ENCODE measurements around the gene NSD1. TPM values are rescaled to one million over a fixed set of nuclear protein-coding genes. Genes with fewer than 3 reads are reported as not detected.

Gene NSD1
- total RNA-seq, 1 donor from 2014 or later: 178 TPM

DNA sequence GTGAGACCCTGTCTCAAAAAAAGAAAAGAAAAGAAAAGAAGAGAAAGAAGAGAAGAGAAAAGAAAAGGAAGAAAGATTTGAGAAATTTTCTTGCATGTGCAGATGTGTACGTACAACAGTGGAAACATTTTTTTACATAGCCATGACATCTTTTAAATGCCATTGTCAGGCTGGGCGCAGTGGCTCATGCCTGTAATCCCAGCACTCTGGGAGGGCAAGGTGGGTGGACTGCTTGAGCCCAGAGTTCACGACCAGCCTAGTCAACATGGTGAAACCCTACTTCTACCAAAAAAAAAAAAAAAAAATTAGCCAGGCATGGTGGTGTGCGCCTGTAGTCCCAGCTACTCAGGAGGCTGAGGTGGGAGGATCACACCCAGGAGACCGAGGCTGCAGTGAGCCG lies 211.3 kb downstream of the NSD1 start:
- H3K27ac Mint-ChIP-seq: no peak overlapping the region
- no peaks in the 10 kb centered on the region for H3K27me3 Mint-ChIP-seq
- H3K36me3 Mint-ChIP-seq (ENCODE audit: insufficient read depth): peaks cover 13% of the 10 kb centered on the region
- H3K4me1 Mint-ChIP-seq (ENCODE audit: low read depth): peaks cover 9% of the 10 kb centered on the region
- no peak for DNase-seq (ENCODE audit: low spot score, unreplicated experiment)
- no peaks in the 10 kb centered on the region for H3K9me3 Mint-ChIP-seq (ENCODE audit: low read depth)
- TF ChIP-seq, protein P1, sequence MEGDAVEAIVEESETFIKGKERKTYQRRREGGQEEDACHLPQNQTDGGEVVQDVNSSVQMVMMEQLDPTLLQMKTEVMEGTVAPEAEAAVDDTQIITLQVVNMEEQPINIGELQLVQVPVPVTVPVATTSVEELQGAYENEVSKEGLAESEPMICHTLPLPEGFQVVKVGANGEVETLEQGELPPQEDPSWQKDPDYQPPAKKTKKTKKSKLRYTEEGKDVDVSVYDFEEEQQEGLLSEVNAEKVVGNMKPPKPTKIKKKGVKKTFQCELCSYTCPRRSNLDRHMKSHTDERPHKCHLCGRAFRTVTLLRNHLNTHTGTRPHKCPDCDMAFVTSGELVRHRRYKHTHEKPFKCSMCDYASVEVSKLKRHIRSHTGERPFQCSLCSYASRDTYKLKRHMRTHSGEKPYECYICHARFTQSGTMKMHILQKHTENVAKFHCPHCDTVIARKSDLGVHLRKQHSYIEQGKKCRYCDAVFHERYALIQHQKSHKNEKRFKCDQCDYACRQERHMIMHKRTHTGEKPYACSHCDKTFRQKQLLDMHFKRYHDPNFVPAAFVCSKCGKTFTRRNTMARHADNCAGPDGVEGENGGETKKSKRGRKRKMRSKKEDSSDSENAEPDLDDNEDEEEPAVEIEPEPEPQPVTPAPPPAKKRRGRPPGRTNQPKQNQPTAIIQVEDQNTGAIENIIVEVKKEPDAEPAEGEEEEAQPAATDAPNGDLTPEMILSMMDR (IDR thresholded peaks at IDR 0.05; ENCODE audit: unreplicated experiment): no peak
- H3K4me3 Mint-ChIP-seq (ENCODE audit: low read depth): no peak overlapping the region

DNA sequence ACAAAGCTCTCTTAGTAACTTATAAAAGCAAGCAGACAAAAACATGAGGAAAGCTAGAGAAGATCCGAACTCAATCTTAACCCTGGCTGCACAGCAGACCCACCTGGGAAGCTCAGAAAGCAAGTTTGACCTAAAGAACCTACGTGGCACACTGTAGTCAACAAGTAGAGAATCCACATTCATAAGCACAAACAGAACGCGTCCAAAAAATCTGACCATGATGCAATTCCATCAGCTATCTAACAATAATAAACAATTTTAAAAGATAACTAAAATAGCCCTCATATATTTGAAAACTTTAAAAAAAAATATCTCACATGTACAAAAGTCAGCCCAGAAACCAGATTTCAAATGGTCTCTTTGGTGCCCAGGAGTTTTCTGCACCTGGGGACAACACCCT lies 213.2 kb downstream of the NSD1 start:
- Mint-ChIP-seq H3K4me1 (ENCODE audit: low read depth) (peaks cover 18% of the 10 kb centered on the region), H3K9me3 (ENCODE audit: low read depth) (no peaks in the 10 kb centered on the region), H3K36me3 (ENCODE audit: insufficient read depth) (peaks cover 6% of the 10 kb centered on the region), H3K27ac (no peak overlapping the region), H3K4me3 (ENCODE audit: low read depth) (no peak overlapping the region), H3K27me3 (no peaks in the 10 kb centered on the region)
- no peak for DNase-seq (ENCODE audit: low spot score, unreplicated experiment)
- TF ChIP-seq, protein P1 (IDR thresholded peaks at IDR 0.05; ENCODE audit: unreplicated experiment): no peak

DNA sequence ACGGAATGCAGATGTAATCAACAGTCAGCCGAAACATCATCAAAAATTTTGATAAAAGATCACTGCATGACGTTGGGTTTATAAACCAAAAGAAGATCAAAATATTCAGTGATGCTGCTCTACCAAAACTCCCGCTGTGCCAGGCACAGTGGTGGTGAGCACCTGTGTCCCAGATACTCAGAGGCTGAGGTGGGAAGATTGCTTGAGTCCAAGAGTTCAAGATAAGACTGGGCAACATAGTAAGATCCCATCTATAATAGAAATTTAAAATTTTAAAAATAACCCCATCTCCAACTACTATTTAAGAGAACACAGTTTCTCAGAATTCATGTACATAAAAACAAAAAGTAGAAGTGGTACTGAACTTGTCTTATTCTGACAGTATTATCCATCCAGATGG lies 214.1 kb downstream of the NSD1 start:
- no peaks in the 10 kb centered on the region for H3K9me3 Mint-ChIP-seq (ENCODE audit: low read depth)

DNA sequence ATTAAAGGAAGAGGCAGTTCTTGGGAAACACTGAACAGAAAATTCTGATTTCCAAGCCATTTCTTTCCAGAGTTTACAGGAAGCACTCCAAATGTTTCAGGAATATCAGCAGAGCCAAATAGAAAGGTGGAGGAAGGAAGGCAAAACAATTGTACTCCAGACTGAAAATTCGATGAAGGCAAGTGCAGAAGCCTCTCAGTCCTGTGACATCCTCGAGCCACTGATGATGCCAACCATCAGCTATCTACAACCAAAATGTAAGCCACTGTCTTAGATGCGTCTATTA lies 215.7 kb downstream of the NSD1 start:
- Mint-ChIP-seq H3K4me1 (ENCODE audit: low read depth) (peaks cover 20% of the 10 kb centered on the region), H3K36me3 (ENCODE audit: insufficient read depth) (peaks cover 2% of the 10 kb centered on the region), H3K27ac (no peak overlapping the region), H3K4me3 (ENCODE audit: low read depth) (peak overlapping the region; percentile 25), H3K27me3 (peaks cover 2% of the 10 kb centered on the region), H3K9me3 (ENCODE audit: low read depth) (no peaks in the 10 kb centered on the region)
- no peak for DNase-seq (ENCODE audit: low spot score, unreplicated experiment)
- TF ChIP-seq, protein P1 (IDR thresholded peaks at IDR 0.05; ENCODE audit: unreplicated experiment): no peak

More for the DNA sequence above, 214.1 kb downstream of the NSD1 start:
- Mint-ChIP-seq H3K4me3 (ENCODE audit: low read depth) (no peak overlapping the region), H3K27me3 (no peaks in the 10 kb centered on the region), H3K27ac (no peak overlapping the region), H3K4me1 (ENCODE audit: low read depth) (peaks cover 20% of the 10 kb centered on the region), H3K36me3 (ENCODE audit: insufficient read depth) (peaks cover 6% of the 10 kb centered on the region)
- DNase-seq (ENCODE audit: low spot score, unreplicated experiment): no peak
- TF ChIP-seq, protein P1 (IDR thresholded peaks at IDR 0.05; ENCODE audit: unreplicated experiment): no peak

DNA sequence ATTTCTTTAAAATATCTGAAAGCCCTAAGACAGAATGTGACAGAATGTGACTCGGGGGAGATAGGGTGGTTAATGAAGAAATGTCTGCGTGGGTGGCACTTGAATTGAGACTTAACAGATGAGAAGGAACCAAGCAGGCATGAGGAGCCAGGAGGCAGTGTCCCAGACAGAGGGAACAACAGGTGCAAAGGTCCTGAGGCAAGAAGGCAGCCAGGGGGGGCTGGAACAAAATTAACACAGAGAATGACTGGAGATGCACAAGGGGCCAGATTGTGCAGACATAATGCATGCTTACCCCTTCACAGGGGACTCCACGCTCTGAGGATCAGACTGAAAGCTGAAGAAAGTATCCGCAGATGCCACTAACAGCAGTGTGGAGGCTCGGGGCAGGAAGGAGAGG lies 216.2 kb downstream of the NSD1 start:
- Mint-ChIP-seq H3K4me3 (ENCODE audit: low read depth) (peak overlapping the region; percentile 97), H3K27ac (no peak overlapping the region)

More for the DNA sequence above, 216.2 kb downstream of the NSD1 start:
- H3K27me3 Mint-ChIP-seq: peaks cover 7% of the 10 kb centered on the region
- no peaks in the 10 kb centered on the region for H3K9me3 Mint-ChIP-seq (ENCODE audit: low read depth)
- TF ChIP-seq, protein P1 (IDR thresholded peaks at IDR 0.05; ENCODE audit: unreplicated experiment): no peak
- H3K36me3 Mint-ChIP-seq (ENCODE audit: insufficient read depth): peaks cover 2% of the 10 kb centered on the region
- H3K4me1 Mint-ChIP-seq (ENCODE audit: low read depth): peaks cover 20% of the 10 kb centered on the region
- no peak for DNase-seq (ENCODE audit: low spot score, unreplicated experiment)

Other genes with a start within 250 kb of the NSD1 start
- not detected in 2 replicates for gene HK3, start 234.4 kb upstream of the NSD1 start, total RNA-seq
- 47.4 and 47.6 TPM in 2 replicates for gene UIMC1, start 127.0 kb upstream of the NSD1 start, total RNA-seq
- 36.0 and 42.2 TPM in 2 replicates for gene ZNF346, start 111.1 kb upstream of the NSD1 start, total RNA-seq
- gene FGFR4, start 46.9 kb upstream of the NSD1 start, total RNA-seq: 244 and 258 TPM in 2 replicates
- gene RAB24, start 169.9 kb downstream of the NSD1 start, total RNA-seq: 26.9 and 30.0 TPM in 2 replicates
- gene PRELID1, start 170.0 kb downstream of the NSD1 start, total RNA-seq: 94.0 and 114 TPM in 2 replicates
- gene MXD3, start 178.1 kb downstream of the NSD1 start, total RNA-seq: 20.1 and 20.6 TPM in 2 replicates
- gene LMAN2, start 217.9 kb downstream of the NSD1 start, total RNA-seq: 106 and 111 TPM in 2 replicates
- gene RGS14, start 224.2 kb downstream of the NSD1 start, total RNA-seq: 13.0 and 15.0 TPM in 2 replicates

Data from progenitor cell of endocrine pancreas (in vitro differentiated cells).